Activated gamma-delta T cell (primary cell): ENCODE measurements around the gene SHE.

Experiments
- DNase-seq: peaks from one replicate; lab custom pipeline; 2025; lab: John Stamatoyannopoulos, UW

SHE gene

GRCh38 chr1:154446789-154447188 lies 55.4 kb downstream of the SHE start:
- no peak for DNase-seq

GRCh38 chr1:154446292-154446691 lies 55.9 kb downstream of the SHE start:
- DNase-seq: no peak

- no peak for DNase-seq
Measured at GRCh38 chr1:154445040-154445472, 57.2 kb downstream of the SHE start.

- no peak for DNase-seq
Measured at GRCh38 chr1:154443274-154444013, 58.8 kb downstream of the SHE start.

GRCh38 chr1:154442006-154442740 lies 60.0 kb downstream of the SHE start:
- no peak for DNase-seq

- DNase-seq: no peak
Measured at GRCh38 chr1:154441241-154441888, 60.8 kb downstream of the SHE start.

GRCh38 chr1:154440036-154440804 lies 62.0 kb downstream of the SHE start:
- DNase-seq: no peak

GRCh38 chr1:154436433-154436832 lies 65.8 kb downstream of the SHE start:
- DNase-seq: no peak

GRCh38 chr1:154435599-154436200 lies 66.5 kb downstream of the SHE start:
- DNase-seq: no peak

GRCh38 chr1:154434346-154435085 lies 67.7 kb downstream of the SHE start:
- DNase-seq: no peak

- DNase-seq: no peak
Measured at GRCh38 chr1:154433161-154433764, 68.9 kb downstream of the SHE start.

- no peak for DNase-seq
Measured at GRCh38 chr1:154431586-154432373, 70.4 kb downstream of the SHE start.

GRCh38 chr1:154430903-154431302 lies 71.3 kb downstream of the SHE start:
- DNase-seq: no peak

GRCh38 chr1:154429841-154430611 lies 72.2 kb downstream of the SHE start:
- DNase-seq: no peak
